GM19239 (cell line): ENCODE results near the gene OR12D2.
"Not testable (repeated sequence)": the region's sequence is repeated elsewhere in the genome, so short reads cannot be mapped to it uniquely, and the experiment has no call there.

ENCODE experiments used
- DNase-seq: peaks from one replicate; pipeline ENCODE4 v3.0.0; 2011; ENCODE audit warnings: low spot score; ENCODE audit not compliant: insufficient read length
- FAIRE-seq: peaks from 2 replicates; lab custom pipeline; 2011; peaks lifted over from hg19 to GRCh38; lab: Jason Lieb, UNC

Gene OR12D2

GRCh38 chr6:29395331-29395730 is at the start of gene OR12D2:
Gene OR12D2, plus strand, starts transcription at chr6:29395631. Its CDS starts 1,069 bp downstream, at chr6:29396700.
- no peak for FAIRE-seq
- no peak for DNase-seq

DNA sequence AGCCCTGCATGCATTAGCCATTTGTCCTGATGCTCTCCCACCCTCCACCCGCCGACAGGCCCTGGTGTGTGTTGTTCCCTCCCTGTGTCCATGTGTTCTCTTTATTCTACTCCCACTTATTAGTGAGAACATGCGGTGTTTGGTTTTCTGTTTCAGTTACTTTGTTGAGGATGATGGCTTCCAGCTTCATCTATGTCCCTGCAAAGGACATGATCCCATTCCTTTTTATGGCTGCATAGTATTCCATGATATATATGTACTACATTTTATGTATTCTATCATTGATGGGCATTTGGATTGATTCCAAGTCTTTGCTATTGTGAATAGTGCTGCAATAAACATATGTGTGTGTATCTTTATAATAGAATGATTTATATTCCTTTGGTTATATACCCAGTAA is 46.1 kb upstream of the OR12D2 start:
- not testable (repeated sequence) for DNase-seq, FAIRE-seq

- FAIRE-seq (no peak), DNase-seq (no peak)
Measured at GRCh38 chr6:29354980-29355379, 40.5 kb upstream of the OR12D2 start.

GRCh38 chr6:29355603-29356002 is 39.8 kb upstream of the OR12D2 start:
- DNase-seq = no peak
- FAIRE-seq = no peak

- FAIRE-seq (no peak), DNase-seq (no peak)
Measured at GRCh38 chr6:29368765-29369164, 26.7 kb upstream of the OR12D2 start, which contains the start of gene OR5V1. Gene OR5V1, minus strand, starts transcription at chr6:29368865. Its CDS starts 12,670 bp downstream, at chr6:29356195.

DNA sequence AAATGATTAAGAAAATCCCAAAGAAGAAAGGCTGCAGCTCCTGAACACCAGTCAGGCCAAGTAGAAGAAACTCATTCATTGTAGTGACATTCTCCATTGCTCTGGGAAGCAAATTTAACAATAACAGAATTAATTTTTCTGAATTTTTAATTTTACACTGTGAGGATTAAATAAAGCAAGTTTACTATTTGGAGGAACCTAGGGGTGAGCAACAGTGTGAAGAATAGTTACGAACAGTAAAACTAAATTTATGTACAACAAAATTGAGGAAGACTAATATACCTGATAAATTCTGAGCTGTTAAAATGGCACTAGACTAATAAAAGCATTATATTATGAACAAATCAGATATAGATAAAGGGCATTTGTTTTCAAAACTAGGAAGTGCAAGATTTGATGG is 20.2 kb upstream of the OR12D2 start, which contains the start of gene OR12D3:
Gene OR12D3 (minus strand): TSS at position 101 of the 400 bp plus-strand sequence. CDS start 4 bp downstream, at position 97.
- FAIRE-seq = no peak
- no peak for DNase-seq

DNA sequence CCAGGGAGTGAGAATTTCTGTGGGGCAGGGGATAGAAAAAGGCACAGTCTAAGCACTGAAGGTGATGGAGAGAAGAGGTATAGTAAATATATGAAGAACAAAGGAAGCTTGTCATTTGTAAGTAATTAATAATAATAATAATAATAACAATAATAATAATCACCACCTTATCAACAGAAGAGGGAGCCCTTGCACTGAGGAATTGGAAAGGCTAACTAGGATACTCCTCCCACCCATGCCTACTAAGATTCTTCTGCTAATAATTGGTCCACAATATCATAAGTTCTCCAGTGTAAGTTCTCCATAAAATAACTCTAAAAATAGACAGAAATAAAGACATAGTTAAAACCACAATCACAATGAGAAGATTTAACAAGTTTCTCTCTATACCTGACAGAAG is 19.4 kb upstream of the OR12D2 start:
- DNase-seq = no peak
- no peak for FAIRE-seq

GRCh38 chr6:29388533-29388932 is 6.9 kb upstream of the OR12D2 start:
- FAIRE-seq = no peak
- DNase-seq = no peak

DNA sequence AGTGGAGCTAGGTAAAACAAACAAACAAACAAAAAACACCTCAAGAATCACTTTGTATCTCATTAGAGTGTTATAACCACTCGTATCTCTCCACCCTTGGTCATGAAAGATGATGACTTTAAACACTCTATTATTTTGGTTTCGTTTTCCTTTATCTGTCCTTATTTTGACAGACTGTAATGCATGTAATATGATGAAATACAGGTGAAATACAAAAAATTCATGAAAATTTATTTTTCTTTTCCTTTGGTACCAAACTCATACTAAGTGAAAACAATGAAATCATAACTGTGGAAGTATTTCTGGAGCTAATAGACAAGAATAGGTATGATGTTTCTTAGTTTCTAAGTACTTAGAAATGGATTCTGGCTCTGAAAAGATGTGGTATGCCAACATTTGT is 4.1 kb downstream of the OR12D2 start:
- FAIRE-seq = no peak
- no peak for DNase-seq

DNA sequence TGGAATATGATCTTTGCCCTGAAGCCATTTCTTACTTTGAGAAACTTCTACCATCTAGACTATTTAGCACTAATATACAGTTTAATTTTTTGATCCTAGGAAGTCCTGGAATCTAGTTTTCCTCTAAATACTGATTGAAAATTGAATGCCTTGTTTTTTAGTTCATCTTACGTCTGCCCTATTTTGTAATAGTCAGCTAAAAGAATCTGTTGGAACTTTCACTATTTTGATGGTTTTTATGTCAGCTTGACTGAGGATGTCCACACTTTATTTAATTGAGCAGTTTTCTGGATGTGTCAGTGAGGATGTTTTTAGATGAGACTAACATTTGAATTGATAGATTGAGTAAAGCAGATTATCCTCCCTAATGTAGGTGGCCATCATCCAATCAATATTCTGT is 8.4 kb downstream of the OR12D2 start:
- FAIRE-seq = no peak
- DNase-seq = no peak

- DNase-seq = no peak
- no peak for FAIRE-seq
Measured at GRCh38 chr6:29414588-29414987, 19.2 kb downstream of the OR12D2 start, which contains the start of gene OR12D1. Gene OR12D1, plus strand, starts transcription at chr6:29414928.

- DNase-seq = no peak
Measured at GRCh38 chr6:29419516-29419915, 24.1 kb downstream of the OR12D2 start.

GRCh38 chr6:29424168-29424567 is 28.7 kb downstream of the OR12D2 start:
- FAIRE-seq (no peak), DNase-seq (no peak)

More at GRCh38 chr6:29419516-29419915, 24.1 kb downstream of the OR12D2 start:
- FAIRE-seq = no peak

DNA sequence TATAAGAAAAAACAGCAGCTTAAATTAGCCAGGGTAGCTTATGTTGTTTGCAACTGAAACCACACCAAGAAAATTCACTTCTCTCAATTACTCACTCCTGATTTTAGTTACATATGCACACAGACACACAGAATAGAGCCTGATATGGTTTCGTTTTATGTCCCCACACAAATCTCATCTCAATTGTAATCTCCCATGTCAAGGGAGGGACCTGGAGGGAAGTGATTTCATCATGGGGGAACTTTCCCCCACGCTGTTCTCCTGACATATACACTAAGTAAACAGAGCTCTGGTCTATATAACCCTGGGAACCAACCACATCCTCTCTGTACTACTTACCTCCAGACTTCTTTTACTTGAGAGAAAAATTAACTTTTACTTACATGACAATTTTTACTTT is 29.1 kb downstream of the OR12D2 start:
- DNase-seq (no peak), FAIRE-seq (no peak)

DNA sequence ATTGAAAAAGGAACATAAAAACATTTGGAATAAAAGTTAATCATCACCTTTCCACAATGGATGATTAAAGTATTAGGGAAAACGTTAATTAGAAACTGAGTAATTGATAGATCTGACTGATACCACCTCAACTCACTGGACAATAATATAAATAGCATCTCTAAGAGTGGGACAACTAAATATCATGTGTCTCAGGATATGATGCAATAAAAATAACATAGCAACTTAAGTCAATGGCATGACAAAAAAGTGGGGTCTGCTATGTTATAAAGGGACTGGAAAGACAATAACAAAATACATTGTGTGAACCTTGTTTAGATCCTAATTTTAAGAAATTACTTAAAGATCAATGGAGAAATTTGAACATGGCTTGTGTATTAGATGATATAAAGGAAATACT is 29.6 kb downstream of the OR12D2 start:
- FAIRE-seq (no peak), DNase-seq (no peak)

DNA sequence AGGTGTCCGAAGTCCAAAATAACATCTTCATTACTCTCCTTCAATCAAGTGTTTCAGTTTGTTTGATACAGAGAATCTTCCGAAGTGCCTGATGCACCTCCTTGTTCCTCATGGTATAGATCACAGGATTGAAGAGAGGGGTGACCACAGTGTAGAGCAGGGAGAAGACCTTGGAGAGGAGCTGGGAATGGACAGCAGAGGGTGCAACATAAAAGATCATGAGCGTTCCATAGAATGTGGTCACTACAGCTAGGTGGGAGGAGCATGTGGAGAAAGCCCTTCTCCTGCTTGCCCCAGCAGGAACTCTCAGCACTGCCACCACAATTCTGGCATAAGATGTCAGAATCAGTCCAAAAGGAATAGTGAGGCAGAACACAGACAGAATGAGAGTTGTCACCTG is 31.2 kb downstream of the OR12D2 start:
- DNase-seq (no peak), FAIRE-seq (no peak)

DNA sequence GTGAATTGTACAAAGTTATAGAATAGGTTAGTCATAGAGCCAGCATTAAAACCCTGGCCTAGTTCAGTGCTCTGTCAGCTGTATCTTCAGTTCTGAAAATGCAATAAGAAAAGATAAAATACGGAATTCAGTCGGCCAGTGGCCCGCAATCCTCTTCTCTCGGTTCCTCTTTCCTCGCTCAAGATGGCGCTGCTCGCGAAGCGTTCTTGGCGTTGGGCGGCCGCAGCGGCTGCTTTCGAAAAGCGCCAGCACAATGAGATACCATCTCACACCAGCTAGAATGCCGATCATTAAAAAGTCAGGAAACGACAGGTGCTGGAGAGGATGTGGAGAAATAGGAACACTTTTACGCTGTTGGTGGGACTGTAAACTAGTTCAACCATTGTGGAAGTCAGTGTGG is 41.3 kb downstream of the OR12D2 start:
- not testable (repeated sequence) for FAIRE-seq

GRCh38 chr6:29439006-29439405 is 43.6 kb downstream of the OR12D2 start, which contains the start of gene OR10C1:
Gene OR10C1, plus strand, starts transcription at chr6:29439306. Its CDS starts 710 bp downstream, at chr6:29440016.
- DNase-seq = no peak
- no peak for FAIRE-seq

More for the DNA sequence above, 41.3 kb downstream of the OR12D2 start:
- not testable (repeated sequence) for DNase-seq

GRCh38 chr6:29442719-29443118 is 47.3 kb downstream of the OR12D2 start:
- no peak for DNase-seq
- no peak for FAIRE-seq

DNA sequence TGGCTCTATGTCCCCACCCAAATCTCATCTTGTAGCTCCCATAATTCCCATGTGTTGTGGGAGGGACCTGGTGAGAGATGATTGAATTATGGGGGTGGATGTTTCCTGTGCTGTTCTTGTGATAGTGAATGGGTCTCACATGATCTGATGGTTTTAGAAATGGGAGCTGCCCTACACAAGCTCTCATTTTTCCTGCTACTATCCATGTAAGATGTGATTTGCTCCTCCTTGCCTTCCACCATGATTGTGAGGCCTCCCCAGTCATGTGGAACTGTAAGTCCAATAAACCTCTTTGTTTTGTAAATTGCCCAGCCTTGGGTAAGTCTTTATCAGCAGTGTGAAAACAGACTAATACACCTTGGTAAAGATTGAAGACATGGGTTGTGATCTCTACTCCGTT is 48.6 kb downstream of the OR12D2 start:
- not testable (repeated sequence) for DNase-seq, FAIRE-seq
